HG03066 (cell line): Measurements from ENCODE around the gene TMPRSS13.
"Not testable (repeated sequence)": the region's sequence is repeated elsewhere in the genome, so short reads cannot be mapped to it uniquely, and the experiment has no call there.

Experiments
- ATAC-seq: cut with Tn5 transposase; IDR thresholded peaks from one replicate; pipeline ENCODE4 v1.9.1; 2021; ENCODE audit warnings: low read depth; ENCODE audit not compliant: unreplicated experiment

The TMPRSS13 gene

GRCh38 chr11:117931331-117931950, 2.2 kb upstream of the TMPRSS13 start:
- ATAC-seq = no peak

- ATAC-seq = no peak
Observed at GRCh38 chr11:117930668-117931330, 1.6 kb upstream of the TMPRSS13 start.

- no peak for ATAC-seq
Observed at GRCh38 chr11:117929916-117930570, 841 bp upstream of the TMPRSS13 start.

DNA sequence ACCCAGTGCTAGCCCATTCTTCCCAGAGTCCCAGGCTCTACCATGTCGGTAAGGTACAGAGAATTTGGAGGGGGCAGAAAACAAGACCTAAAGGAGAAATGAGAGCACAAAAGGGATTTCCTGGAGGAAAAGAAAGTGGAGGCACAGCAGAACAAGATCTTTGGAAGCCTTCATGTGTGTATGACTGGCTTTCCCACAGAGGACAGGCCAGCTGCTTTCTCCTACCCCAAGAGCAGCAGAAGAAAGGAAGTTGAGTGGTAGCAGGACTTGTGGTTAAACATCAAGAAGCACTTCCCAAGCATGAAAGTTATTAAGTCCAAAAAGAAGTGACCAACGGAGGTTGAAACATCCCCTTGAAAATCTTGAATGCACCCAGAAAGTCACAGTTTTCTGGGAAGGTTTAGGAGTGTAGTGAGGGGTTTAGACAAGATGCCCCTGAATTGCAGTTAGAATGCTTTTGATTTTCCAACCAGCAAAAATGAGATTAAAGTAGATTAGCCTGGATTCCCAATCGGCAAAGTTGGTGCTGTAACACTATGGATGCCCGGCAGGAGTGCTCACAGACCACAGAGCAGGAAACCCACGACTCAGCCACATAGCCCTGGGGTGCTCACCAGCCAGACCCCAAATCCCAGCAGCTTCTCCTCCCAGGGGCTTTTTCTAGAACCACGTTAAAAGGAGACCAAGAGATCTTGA, 608 bp downstream of the TMPRSS13 start:
- ATAC-seq = no peak

DNA sequence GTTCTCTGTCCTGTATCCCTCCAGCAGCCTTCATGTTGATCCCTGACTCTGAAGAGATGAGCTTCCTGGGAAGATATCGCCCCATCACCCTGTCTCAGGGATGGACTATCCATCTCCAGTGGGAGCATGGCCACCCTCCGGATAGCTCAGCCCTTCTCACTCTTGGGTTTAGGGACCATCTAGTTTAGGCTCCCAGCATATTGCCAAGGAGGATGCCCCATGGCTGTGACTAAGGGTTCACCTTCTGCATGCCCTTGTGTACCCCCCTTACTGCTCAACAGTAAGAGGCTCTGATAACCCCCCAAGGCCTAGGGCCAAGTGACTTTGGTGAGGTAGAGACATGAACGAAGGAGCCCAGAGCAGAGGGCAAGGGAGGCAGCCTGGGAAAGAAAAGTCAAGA, 1.3 kb downstream of the TMPRSS13 start:
- ATAC-seq = no peak

- not testable (repeated sequence) for ATAC-seq
Observed at GRCh38 chr11:117926166-117926565, 3.0 kb downstream of the TMPRSS13 start.

GRCh38 chr11:117925198-117925925, 3.8 kb downstream of the TMPRSS13 start:
- no peak for ATAC-seq

DNA sequence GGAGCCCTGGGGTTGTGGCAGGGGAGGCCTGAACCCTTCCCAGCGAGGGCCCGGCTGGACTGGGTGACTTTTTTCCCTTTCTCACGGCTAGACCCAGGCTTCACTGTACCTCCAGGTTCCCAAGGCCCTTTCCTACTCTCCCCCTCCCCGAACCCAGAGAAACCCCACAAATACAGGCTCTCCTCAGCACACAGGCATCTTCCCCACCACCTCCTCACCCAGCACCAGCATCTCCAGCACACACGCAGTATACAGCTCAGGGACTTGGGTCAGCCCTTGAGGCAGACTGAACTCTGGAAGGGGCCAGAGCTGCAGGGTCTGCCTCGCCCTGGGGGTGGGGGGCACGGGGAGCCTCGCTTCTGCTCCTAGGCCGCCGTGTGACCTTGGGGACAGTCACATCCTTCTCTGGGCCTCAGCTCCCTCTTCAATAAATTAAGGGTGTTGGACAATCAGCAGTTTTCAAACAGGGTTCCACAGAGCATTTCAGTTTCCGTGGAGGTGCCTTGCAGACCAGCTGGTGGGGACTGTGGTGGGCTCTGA, 4.5 kb downstream of the TMPRSS13 start:
- ATAC-seq = no peak

- no peak for ATAC-seq
Observed at GRCh38 chr11:117923773-117924172, 5.4 kb downstream of the TMPRSS13 start.

DNA sequence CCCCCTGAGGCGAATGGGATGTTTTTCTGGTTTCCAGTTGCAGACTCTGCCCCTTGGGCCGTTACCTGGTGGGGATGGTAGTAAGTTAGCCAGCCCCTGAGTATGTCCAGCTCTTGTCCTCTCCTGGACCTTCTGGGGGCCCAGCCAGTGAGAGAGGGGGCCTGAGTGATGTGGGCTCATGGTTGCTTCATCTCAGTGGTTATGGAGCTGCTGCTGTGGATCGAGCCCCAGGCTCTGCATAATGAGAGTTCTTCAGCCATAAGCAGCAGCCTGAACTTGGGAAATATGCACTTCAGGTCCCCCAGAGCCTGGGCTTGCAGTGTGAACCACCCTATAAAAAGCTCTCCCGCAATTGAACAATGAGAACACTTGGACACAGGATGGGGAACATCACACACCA, 5.9 kb downstream of the TMPRSS13 start:
- no peak for ATAC-seq

DNA sequence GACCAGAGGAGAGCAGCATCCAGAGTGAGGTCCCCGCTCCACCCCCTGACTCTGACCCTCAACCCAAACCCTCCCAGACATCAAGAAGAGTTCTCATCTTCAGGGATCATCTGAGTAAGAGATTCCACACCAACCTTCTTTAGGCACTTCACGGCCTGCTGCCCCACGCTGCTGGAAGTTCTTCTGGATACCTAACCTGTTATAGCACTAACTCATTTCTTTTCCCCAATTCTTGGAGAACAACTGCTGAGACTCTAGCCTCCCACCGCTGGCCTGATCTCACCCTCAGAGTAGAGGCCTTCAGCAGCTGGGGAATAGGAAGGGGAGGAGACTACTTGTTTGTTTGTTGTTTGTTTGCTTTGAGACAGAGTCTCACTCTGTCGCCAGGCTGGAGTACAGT, 7.3 kb downstream of the TMPRSS13 start:
- ATAC-seq = no peak

DNA sequence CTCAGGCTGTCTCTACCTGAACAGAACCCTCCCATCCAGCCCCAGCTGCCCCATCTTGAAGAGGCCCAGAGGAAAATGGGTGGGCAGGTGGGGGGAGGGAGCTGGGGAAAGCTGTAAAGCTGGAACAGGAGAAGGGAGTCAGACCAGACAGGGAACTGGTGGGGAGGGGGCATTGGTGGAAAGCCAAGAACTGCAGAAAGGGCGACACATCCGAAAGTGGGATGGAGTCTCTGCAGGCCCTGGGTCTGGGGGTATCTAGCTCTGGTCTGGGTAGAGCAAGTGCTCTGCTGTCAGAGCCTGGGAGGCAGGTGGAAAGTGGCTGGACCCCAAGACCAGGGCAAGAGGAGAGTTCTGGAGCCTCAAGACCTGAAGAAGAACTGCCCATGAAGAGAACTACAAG, 7.7 kb downstream of the TMPRSS13 start:
- no peak for ATAC-seq

DNA sequence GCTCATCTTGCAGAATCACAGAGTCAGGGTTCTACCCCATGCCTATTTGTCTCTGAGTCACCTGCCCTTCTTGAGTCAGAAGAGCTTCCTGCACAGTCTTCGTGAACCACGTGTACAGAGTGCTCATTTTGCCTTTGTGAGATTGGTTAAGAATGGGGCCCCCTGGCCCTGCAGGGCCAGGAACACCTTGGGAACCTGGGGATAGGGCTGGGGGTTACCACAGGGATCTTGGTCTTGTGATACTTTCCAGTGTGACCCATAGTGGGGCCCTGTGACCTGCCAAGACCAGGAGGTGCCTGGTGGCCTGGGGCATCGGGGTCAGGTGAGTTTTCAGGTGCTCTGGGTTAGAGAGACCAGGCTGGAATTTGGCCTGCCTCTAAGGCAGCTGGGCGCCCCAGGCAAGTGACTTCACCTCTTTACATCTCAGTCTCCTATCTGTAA, 9.4 kb downstream of the TMPRSS13 start:
- no peak for ATAC-seq

DNA sequence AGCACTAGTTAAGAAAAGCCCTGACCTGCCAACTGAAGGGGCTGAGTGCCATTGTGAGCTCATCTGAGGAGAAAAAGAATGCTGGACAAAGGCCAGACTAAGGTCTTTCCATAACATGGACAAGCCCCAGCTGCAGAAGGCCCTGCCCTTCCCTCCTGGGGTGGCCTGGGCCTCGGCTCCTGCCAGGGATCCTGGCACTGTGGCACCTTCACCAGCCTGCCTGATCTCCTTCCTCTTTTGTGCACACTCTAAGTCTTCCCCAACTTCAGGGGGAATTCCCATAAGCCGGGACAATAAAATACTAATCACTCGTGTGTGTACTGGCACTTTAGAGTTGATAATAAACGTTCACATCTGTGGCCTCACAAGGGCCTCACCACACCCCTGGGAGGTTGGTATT, 9.9 kb downstream of the TMPRSS13 start:
- ATAC-seq = no peak

DNA sequence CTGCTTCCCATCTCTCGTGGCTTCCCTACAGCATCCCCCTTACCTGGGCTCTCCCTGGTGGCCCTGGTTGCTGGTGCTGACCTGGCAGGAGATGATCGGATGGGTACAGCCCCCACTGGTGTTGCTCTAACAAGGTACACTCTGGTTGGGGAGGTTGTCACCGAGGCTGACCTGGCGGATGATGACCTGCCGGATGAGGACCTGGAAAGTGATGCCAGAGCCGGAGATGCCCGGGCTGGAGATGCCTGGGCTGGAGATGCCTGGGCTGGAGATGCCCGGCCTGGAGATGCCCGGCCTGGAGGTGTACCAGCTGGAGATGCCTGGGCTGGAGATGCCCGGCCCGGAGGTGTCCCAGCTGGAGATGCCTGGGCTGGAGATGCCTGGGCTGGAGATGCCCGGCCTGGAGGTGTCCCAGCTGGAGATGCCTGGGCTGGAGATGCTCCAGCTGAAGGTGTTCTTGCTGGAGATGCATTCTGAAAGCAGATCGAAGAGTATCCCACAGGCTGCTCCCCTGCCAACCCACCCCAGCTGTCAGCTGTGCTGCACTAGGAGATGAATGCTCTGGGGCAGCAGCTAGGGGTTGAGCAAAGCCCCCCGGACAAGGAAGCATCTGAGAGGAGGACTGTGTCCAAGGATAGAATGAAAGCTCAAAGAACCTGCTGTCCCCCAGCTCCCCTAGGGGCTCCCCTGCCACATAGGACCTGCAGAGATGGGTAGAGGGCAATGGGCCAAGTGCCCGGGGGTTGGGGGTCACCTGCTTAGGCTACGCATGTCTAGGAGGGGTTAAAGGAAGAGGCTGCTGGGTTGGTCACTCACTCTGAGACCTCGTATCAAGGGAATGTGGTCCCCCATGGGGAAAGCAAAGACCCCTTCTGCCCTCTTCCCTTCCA, 10.6 kb downstream of the TMPRSS13 start:
- no peak for ATAC-seq

DNA sequence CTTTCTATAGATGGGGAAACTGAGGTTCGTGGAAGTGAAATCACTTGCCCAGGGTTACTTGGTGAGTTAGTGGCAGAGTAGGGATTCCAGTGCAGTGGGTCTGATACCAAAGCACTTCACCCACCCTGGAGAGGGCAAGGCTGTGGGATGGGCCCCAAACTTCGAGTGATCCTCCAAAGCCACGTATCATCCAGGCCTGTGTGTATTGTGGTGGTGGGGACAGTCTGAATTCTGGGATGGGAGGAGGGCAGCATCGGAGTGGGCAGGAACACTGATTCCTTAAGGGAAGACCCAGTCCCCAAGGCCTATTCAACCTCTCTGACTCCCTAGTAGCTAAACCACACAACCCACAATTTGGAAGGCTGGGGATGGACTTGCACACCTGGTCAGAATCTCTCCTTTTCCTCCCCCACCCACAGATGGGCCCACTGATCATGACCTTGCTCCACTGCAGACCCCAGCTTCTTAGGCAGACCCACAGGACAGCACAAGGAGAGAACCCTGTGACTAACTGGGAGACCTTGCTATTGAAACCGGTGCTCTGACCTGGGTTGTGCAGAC, 11.5 kb downstream of the TMPRSS13 start:
- no peak for ATAC-seq

DNA sequence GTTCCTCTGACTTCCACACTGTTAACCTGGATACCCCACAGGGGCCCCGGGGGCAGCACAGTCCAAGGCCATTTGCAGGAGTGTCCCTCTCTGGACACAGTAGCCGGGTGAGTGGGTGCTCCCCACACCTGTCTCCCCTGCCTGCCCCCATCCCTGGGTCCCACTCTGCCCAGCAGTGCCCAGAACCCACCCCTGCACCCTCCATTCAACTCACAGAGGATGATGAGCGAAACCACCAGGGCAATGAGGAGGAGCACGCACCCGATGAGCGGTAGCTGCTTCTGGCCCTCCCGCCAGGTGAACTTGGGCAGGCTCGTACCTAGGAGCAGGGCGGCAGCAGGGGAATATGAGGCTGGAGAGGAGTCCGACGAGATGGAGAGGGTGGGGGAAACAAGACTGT, 12.2 kb downstream of the TMPRSS13 start:
- ATAC-seq = no peak

DNA sequence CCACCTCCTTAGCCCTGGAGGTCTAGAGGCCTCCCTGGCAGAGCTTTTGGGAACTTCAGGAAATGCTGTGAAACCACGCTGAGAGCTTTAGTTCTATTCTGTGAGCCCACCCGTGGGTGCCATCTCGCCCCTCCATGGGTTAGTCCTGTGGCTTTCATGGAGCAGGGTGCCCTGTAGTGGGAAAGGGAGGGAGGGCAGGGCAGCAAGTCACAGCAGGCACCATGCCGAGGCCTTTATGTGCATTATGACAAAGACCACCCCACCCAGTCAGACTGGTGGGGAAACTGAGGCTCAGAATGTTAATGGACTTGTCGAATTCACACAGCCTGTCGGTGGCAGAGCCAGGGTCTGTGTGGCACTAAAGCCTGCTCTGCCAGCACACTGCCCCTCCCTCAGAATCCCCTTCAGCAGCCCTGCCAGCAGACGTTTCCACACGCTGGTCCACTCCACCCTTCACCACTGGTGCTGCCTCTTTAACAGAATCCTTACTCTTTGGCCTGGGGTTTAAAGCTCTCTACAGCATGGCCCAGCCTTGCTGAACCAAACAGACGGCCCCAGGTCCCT, 13.4 kb downstream of the TMPRSS13 start:
- no peak for ATAC-seq
